HepG2 (cell line): Measurements from ENCODE around the gene RDH12. TPM values are rescaled to one million over a fixed set of nuclear protein-coding genes. Genes with fewer than 3 reads are reported as not detected.

Experiments
- ATRX ChIP-seq: sonication (generic); formaldehyde crosslinking; IDR thresholded peaks from 2 replicates; pipeline ENCODE4 v1.4.0; 2020; ENCODE audit warnings: missing genetic modification reagents, borderline replicate concordance
- FOXC1 ChIP-seq: sonication (generic); formaldehyde crosslinking; IDR thresholded peaks from 2 replicates; pipeline ENCODE4 v1.8.0; 2022; ENCODE audit warnings: mild to moderate bottlenecking, missing genetic modification reagents, borderline replicate concordance
- HDAC1 ChIP-seq: sonication (generic); formaldehyde crosslinking; IDR thresholded peaks from 2 replicates; pipeline ENCODE4 v1.5.1; 2020; ENCODE audit warnings: mild to moderate bottlenecking, missing genetic modification reagents
- HIVEP1 ChIP-seq: sonication (generic); formaldehyde crosslinking; IDR thresholded peaks from 2 replicates; pipeline ENCODE4 v1.4.0; 2020; ENCODE audit warnings: mild to moderate bottlenecking, missing genetic modification reagents
- KLF16 ChIP-seq, 2 experiments: sonication (generic) in 1 of 2; formaldehyde crosslinking in 1 of 2; IDR thresholded peaks; 2 replicates each; pipeline versions ENCODE4 v1.6.1 to v1.8.0; 2016 to 2023; ENCODE audit warnings: missing genetic modification reagents in 2 of 2, missing compliant biosample characterization in 1 of 2
- MED13 ChIP-seq: sonication (generic); formaldehyde crosslinking; IDR thresholded peaks from 2 replicates; pipeline ENCODE4 v1.5.0; 2020; ENCODE audit warnings: missing genetic modification reagents
- MTA1 ChIP-seq: sonication (generic); formaldehyde crosslinking; IDR thresholded peaks from 2 replicates; pipeline ENCODE4 v1.4.0; 2020; ENCODE audit warnings: missing genetic modification reagents, mild to moderate bottlenecking, borderline replicate concordance
- RARG ChIP-seq: sonication (generic); formaldehyde crosslinking; IDR thresholded peaks from 2 replicates; pipeline ENCODE4 v1.4.0; 2020; ENCODE audit warnings: low read depth, mild to moderate bottlenecking, missing genetic modification reagents
- SNAI1 ChIP-seq: sonication (generic); formaldehyde crosslinking; IDR thresholded peaks from 2 replicates; pipeline ENCODE4 v1.5.0; 2020; ENCODE audit warnings: mild to moderate bottlenecking, missing genetic modification reagents, borderline replicate concordance
- SRF ChIP-seq: IDR thresholded peaks from 2 replicates; pipeline ENCODE4 v1.6.1; 2011; ENCODE audit warnings: mild to moderate bottlenecking, low read depth, low read length, moderate library complexity
- SRSF4 ChIP-seq: fragments of 200-400 bp; formaldehyde crosslinking; IDR thresholded peaks from one replicate; pipeline ENCODE4 v1.6.1; 2018; ENCODE audit warnings: mild to moderate bottlenecking, low read depth, low read length, moderate library complexity; ENCODE audit not compliant: poor library complexity, severe bottlenecking
- SRSF9 ChIP-seq: fragments of 200-400 bp; formaldehyde crosslinking; IDR thresholded peaks from 2 replicates; pipeline ENCODE4 v1.6.1; 2018; ENCODE audit warnings: borderline replicate concordance, mild to moderate bottlenecking, low read depth, low read length; ENCODE audit not compliant: insufficient read depth, poor library complexity, severe bottlenecking
- ZC3H13 ChIP-seq: sonication (generic); formaldehyde crosslinking; IDR thresholded peaks from 2 replicates; pipeline ENCODE4 v1.8.1; 2023; ENCODE audit warnings: mild to moderate bottlenecking, missing genetic modification reagents, moderate library complexity
- ZMYM4 ChIP-seq: sonication (generic); formaldehyde crosslinking; IDR thresholded peaks from 2 replicates; pipeline ENCODE4 v1.8.1; 2023; ENCODE audit warnings: mild to moderate bottlenecking, missing genetic modification reagents
- ZNF10 ChIP-seq: sonication (generic); formaldehyde crosslinking; IDR thresholded peaks from 2 replicates; pipeline ENCODE4 v1.4.0; 2020; ENCODE audit warnings: mild to moderate bottlenecking, low read depth, missing genetic modification reagents, borderline replicate concordance
- ZNF234 ChIP-seq: sonication (generic); formaldehyde crosslinking; conservative IDR thresholded peaks from 2 replicates; pipeline ENCODE4 v1.5.1; 2020; ENCODE audit warnings: mild to moderate bottlenecking, missing genetic modification reagents
- ZNF337 ChIP-seq: sonication (generic); formaldehyde crosslinking; IDR thresholded peaks from 2 replicates; pipeline ENCODE4 v1.5.1; 2020; ENCODE audit warnings: missing genetic modification reagents, low read depth, mild to moderate bottlenecking, borderline replicate concordance
- ZNF547 ChIP-seq: sonication (generic); formaldehyde crosslinking; IDR thresholded peaks from 2 replicates; pipeline ENCODE4 v1.5.1; 2020; ENCODE audit warnings: mild to moderate bottlenecking, missing genetic modification reagents
- polyA plus RNA-seq, 8 experiments: library from polyadenylated mRNA; depleted of rRNA in 3 of 8; stranded (reverse) in 7 of 8; unstranded in 1 of 8; fragments of >200 nt; fragmentation: Illumina TruSeq in 4 of 8; extraction: Trizol in 4 of 8; gene quantifications; 2 replicates each; pipeline versions ENCODE4 v1.2.1 to v1.2.3, GENCODE V29; 2011 to 2016; ENCODE audit warnings: low read depth in 4 of 8, missing spikeins in 1 of 8, mixed read lengths in 1 of 8; ENCODE audit not compliant: insufficient read depth in 1 of 8
- total RNA-seq, 5 experiments: library from RNA; depleted of rRNA; stranded (reverse); fragments of >200 nt; fragmentation: Illumina TruSeq; extraction: Trizol; gene quantifications; 2 replicates each; pipeline ENCODE4 v1.2.3, GENCODE V29; 2016; ENCODE audit warnings: low read depth in 1 of 5
- TF ChIP-seq, protein P1 (sequence below): sonication (generic); formaldehyde crosslinking; IDR thresholded peaks from 2 replicates; pipeline ENCODE4 v1.5.1; 2020; ENCODE audit warnings: mild to moderate bottlenecking, missing genetic modification reagents, borderline replicate concordance
- TF ChIP-seq, protein P2 (sequence below): sonication (generic); formaldehyde crosslinking; IDR thresholded peaks from 2 replicates; pipeline ENCODE4 v1.4.0; 2020; ENCODE audit warnings: missing genetic modification reagents
- TF ChIP-seq, protein P3 (sequence below): sonication (generic); formaldehyde crosslinking; IDR thresholded peaks from 2 replicates; pipeline ENCODE4 v1.5.0; 2020; ENCODE audit warnings: mild to moderate bottlenecking, missing genetic modification reagents
- TF ChIP-seq, protein P4 (sequence below): sonication (generic); formaldehyde crosslinking; IDR thresholded peaks from 2 replicates; pipeline ENCODE4 v1.8.1; 2022; ENCODE audit warnings: low read depth, mild to moderate bottlenecking, missing genetic modification reagents

The RDH12 gene
- total and polyA plus RNA-seq, 2 of the 13 experiments (the other 11 are each of a cell fraction or from before 2014, with no cell fraction given) = 1.6 to 2.1 TPM

DNA sequence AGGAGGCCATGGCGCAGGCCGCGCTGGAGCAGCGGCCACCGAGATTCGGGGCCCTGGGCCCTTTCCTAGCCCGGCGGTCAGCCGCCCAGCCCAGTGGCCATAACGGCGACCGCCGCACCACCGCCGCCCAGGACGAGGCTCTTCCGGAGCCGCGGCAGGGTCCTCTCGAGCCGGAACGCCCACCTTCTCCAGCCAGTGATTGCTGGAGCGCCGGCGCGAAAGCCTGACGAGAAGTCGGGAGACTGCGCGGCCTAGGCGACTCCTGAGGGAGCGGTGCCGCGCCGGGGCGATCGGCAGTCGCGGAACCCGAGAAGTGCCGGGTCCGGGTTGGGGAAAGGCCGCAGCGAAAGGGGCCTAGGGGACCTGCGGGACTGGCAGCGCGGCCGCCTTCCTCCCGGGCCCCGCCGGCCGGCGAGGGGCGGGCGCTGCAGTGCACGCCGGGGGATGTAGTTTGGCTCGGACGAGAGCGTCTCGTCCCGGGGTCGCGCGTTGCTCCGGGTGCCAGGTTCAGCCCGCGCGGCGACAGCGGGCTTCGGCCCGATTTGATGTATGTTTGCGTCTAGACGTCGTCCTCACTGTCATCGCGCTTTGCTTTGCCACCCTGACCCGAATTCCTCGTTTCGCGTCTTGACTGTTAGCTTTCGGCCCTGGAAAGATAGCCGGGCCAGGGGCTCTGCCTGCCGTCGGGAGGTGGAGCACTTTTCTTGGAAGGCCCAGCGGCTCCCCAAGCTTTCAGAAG is 27.0 kb upstream of the RDH12 start, which contains the start of gene VTI1B (continued):
- peak; percentile 69 for TF ChIP-seq HDAC1 (CRISPR knock-in tag)
- no peak for TF ChIP-seq ZNF10 (CRISPR knock-in tag)
- TF ChIP-seq SRSF4 = peak; percentile 39
- TF ChIP-seq MTA1 (CRISPR knock-in tag) = peak; percentile 84; the same call in 1 of the 2 replicates
- TF ChIP-seq FOXC1 (CRISPR knock-in tag) = peak; percentile 83; the same call in 1 of the 2 replicates
- TF ChIP-seq ZNF337 (CRISPR knock-in tag) = no peak
- TF ChIP-seq, protein P1, sequence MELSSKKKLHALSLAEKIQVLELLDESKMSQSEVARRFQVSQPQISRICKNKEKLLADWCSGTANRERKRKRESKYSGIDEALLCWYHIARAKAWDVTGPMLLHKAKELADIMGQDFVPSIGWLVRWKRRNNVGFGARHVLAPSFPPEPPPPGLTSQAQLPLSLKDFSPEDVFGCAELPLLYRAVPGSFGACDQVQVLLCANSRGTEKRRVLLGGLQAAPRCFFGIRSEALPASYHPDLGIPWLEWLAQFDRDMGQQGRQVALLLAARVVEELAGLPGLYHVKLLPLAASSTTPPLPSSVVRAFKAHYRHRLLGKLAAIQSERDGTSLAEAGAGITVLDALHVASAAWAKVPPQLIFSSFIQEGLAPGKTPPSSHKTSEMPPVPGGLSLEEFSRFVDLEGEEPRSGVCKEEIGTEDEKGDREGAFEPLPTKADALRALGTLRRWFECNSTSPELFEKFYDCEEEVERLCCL (CRISPR knock-in tag) = no peak; the same call in 1 of the 2 replicates
- TF ChIP-seq MED13 (CRISPR knock-in tag) = peak; percentile 52; the same call in 1 of the 2 replicates
- no peak; the same call in 1 of the 2 replicates for TF ChIP-seq HIVEP1 (CRISPR knock-in tag)
- 0 out of 2 replicates have a peak, but pooled peaks have one; percentile 10 for TF ChIP-seq SNAI1 (CRISPR knock-in tag)
- TF ChIP-seq, protein P2, sequence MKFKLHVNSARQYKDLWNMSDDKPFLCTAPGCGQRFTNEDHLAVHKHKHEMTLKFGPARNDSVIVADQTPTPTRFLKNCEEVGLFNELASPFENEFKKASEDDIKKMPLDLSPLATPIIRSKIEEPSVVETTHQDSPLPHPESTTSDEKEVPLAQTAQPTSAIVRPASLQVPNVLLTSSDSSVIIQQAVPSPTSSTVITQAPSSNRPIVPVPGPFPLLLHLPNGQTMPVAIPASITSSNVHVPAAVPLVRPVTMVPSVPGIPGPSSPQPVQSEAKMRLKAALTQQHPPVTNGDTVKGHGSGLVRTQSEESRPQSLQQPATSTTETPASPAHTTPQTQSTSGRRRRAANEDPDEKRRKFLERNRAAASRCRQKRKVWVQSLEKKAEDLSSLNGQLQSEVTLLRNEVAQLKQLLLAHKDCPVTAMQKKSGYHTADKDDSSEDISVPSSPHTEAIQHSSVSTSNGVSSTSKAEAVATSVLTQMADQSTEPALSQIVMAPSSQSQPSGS (CRISPR knock-in tag) = peak; percentile 23; the same call in 1 of the 2 replicates
- peak; percentile 84 for TF ChIP-seq ZNF547
- no peak for TF ChIP-seq ATRX (CRISPR knock-in tag)
- TF ChIP-seq ZMYM4 = peak; percentile 54
- no peak for TF ChIP-seq SRSF9
- no peak for TF ChIP-seq RARG
- TF ChIP-seq SRF = no peak
- TF ChIP-seq, protein P3, sequence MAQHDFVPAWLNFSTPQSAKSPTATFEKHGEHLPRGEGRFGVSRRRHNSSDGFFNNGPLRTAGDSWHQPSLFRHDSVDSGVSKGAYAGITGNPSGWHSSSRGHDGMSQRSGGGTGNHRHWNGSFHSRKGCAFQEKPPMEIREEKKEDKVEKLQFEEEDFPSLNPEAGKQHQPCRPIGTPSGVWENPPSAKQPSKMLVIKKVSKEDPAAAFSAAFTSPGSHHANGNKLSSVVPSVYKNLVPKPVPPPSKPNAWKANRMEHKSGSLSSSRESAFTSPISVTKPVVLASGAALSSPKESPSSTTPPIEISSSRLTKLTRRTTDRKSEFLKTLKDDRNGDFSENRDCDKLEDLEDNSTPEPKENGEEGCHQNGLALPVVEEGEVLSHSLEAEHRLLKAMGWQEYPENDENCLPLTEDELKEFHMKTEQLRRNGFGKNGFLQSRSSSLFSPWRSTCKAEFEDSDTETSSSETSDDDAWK = no peak
- no peak for TF ChIP-seq ZNF234 (CRISPR knock-in tag)
- TF ChIP-seq KLF16 (CRISPR knock-in tag; IDR thresholded peaks at IDR 0.05) = peak in 1 of 2 experiments; percentile 44; a peak in 1 of 4 replicates
- TF ChIP-seq, protein P4, sequence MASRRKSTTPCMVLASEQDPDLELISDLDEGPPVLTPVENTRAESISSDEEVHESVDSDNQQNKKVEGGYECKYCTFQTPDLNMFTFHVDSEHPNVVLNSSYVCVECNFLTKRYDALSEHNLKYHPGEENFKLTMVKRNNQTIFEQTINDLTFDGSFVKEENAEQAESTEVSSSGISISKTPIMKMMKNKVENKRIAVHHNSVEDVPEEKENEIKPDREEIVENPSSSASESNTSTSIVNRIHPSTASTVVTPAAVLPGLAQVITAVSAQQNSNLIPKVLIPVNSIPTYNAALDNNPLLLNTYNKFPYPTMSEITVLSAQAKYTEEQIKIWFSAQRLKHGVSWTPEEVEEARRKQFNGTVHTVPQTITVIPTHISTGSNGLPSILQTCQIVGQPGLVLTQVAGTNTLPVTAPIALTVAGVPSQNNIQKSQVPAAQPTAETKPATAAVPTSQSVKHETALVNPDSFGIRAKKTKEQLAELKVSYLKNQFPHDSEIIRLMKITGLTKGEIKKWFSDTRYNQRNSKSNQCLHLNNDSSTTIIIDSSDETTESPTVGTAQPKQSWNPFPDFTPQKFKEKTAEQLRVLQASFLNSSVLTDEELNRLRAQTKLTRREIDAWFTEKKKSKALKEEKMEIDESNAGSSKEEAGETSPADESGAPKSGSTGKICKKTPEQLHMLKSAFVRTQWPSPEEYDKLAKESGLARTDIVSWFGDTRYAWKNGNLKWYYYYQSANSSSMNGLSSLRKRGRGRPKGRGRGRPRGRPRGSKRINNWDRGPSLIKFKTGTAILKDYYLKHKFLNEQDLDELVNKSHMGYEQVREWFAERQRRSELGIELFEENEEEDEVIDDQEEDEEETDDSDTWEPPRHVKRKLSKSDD (CRISPR knock-in tag) = peak; percentile 50; the same call in 1 of the 2 replicates
- TF ChIP-seq ZC3H13 (CRISPR knock-in tag) = peak; percentile 44; the same call in 1 of the 2 replicates
